GM19240 (cell line): ENCODE data around the gene FRAS1.
"Not testable (repeated sequence)": the region's sequence is repeated elsewhere in the genome, so short reads cannot be mapped to it uniquely, and the experiment has no call there.

Source experiments
- DNase-seq: peaks from one replicate; pipeline ENCODE4 v3.0.0; 2011; ENCODE audit warnings: low spot score; ENCODE audit not compliant: insufficient read length

The FRAS1 gene, protein sequence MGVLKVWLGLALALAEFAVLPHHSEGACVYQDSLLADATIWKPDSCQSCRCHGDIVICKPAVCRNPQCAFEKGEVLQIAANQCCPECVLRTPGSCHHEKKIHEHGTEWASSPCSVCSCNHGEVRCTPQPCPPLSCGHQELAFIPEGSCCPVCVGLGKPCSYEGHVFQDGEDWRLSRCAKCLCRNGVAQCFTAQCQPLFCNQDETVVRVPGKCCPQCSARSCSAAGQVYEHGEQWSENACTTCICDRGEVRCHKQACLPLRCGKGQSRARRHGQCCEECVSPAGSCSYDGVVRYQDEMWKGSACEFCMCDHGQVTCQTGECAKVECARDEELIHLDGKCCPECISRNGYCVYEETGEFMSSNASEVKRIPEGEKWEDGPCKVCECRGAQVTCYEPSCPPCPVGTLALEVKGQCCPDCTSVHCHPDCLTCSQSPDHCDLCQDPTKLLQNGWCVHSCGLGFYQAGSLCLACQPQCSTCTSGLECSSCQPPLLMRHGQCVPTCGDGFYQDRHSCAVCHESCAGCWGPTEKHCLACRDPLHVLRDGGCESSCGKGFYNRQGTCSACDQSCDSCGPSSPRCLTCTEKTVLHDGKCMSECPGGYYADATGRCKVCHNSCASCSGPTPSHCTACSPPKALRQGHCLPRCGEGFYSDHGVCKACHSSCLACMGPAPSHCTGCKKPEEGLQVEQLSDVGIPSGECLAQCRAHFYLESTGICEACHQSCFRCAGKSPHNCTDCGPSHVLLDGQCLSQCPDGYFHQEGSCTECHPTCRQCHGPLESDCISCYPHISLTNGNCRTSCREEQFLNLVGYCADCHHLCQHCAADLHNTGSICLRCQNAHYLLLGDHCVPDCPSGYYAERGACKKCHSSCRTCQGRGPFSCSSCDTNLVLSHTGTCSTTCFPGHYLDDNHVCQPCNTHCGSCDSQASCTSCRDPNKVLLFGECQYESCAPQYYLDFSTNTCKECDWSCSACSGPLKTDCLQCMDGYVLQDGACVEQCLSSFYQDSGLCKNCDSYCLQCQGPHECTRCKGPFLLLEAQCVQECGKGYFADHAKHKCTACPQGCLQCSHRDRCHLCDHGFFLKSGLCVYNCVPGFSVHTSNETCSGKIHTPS (N-terminal part only)

DNA sequence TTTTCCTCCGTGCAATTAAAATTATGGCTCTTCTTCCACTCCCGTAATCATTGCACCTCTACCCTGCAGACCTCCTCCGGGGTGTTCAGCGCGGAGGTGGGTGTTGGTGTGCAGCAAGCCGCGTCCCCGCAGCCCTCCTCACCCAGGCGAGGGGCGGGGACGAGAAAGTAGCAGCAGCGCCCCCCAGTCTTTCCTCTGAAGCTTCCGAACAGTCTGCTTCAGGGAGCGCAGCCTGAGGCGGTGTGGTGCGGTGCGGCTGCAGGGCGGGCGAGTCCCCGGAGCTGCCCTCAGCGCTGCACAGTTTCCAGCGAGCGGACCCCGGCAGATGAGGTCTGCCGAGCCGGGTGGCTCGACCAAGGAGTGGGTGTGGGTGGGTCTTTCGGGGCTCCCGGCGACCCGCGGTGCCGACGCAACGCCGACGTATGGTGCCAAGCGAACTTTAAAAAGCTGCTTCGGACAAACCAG, at the start of gene FRAS1:
FRAS1 (plus strand) TSS at position 189 of the 465 bp plus-strand sequence. CDS start 687 bp downstream, outside the sequence.
- no peak for DNase-seq

DNA sequence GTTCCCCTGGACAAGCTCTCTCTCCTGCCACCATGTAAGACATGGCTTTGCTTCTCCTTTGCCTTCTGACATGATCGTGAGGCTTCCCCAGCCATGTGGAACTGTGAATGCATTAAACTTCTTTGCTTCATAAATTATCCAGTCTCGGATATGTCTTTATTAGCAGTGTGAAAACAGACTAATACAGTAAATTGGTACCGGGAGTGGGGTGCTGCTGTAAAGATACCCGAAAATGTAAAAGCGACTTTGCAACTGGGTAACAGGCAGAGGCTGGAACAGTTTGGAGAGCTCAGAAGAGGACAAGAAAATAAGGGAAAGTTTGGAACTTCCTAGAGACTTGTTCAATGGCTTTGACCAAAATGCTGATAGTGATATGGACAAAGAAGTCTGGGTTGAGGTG, 46.1 kb upstream of the FRAS1 start:
- DNase-seq, result not testable (repeated sequence)

DNA sequence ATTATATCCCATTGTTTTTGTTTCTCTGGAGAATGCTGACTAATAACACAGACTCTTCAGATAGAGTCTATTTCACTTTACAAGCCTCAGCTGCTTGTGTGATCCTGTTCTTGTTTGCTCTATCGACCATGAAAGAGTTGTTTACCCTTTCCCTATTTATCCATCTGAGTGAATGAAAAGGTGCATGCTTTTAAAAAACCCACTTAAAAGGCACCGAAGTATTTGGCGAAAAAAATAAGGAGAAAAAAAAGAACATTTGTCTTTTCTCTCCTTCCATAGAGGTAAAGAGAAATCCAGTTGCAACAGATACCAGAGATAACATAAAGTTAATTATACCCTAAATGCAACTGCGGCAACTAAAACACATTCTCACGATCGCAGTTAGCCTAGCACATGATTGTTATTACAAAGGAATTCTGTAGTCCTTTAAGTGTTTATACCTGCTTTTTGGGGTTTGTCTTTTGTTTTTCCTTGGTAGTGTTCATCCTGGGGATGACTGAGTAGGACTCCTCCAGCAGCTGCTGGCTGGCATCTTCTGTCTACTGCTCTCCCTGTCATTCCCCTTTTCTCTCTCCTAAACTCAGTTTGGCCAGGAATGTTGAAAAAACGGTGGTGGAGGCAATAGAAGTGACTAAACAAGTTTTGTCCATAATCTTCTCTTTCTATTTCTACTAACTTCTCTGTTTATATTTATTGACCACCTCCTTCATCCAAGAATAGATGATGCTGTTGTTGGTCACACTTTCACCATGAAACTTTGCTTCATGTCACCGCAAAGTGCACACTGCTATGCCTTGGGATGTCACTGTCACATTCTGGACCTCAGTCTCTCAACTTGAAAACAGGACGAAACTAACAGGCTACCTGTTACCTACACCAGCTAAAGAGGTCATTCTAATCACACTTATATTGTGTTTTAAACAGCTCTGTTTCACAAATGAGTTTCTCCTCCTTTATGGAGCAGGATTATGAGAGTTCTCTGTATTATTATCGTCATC, 41.9 kb upstream of the FRAS1 start:
- DNase-seq, result no peak

GRCh38 chr4:78018271-78019049, 38.7 kb upstream of the FRAS1 start:
- DNase-seq, result no peak

DNA sequence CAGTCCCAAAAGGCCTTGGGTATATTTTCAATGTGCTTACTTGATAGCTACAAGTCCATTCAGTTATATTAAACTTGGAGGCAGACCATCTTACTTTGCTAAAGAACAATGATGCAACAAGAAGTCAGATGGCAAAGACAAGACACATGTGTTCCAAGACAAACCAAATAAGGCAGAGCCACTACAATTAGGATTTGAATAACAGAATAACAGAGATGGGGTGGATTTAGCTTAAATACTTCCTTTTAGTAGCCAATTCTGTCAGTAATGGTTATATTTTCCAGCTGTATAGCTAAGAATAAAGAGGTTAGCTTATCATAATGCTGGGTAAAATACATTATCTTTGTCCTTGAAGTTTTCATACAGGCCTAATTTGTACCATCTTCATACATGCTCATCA, 37.7 kb upstream of the FRAS1 start:
- DNase-seq, result no peak

DNA sequence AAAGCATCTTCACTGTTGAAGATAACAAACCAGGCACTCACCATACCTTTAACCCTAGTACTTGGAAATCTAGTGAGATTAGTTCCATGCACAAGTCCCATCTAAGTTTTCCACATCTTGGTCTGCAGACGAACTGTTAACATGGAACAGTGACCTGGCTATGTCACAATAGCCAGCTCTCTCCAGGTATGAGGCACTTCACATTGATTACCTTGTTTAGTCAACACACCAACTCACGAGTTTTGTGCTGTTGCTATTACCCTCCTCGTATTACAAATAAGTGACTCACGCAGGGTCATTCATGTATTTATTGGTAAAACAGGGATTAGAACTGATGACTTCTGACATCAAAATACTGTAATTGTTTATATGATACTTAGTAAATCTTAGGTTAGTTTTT, 36.4 kb upstream of the FRAS1 start:
- DNase-seq, result no peak

DNA sequence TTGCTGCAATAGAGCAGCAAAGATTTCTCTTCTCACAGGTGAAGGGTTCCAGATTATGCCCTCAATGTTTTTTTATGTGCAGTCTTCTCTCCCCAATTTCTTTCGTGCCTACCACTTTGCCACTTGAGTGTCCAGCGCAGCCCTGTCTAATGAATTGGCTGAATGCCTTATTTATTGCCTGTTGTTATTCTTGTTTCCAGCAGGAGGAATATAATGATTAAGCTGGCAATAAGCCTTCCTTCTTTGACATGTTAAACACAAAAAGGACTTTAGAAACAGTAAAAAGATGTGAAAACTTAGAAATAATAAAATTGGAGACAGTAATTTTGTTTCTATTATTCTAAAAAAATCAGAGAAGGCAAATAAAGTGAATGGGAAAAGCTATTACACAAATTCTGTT, 34.6 kb upstream of the FRAS1 start:
- DNase-seq, result no peak

DNA sequence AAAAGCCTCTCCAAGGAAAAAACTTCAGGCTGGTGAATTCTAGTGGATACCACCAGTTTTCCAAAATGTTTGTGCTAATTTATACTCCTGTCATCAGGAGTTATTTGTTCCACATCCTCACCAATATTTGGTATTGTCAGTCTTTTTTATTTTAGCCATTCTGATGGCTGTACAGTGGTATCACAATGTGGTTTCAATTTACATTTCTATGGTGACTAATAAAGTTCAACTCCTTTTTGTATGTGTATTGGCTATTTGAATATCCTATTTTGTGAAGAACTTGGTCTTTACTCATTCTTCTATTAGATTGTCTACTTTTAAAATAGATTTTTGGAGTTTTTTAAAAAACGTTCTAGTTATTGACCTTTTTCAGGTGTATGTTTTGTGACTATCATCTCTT, 33.0 kb upstream of the FRAS1 start:
- no peak for DNase-seq

GRCh38 chr4:78024576-78025091, 32.5 kb upstream of the FRAS1 start:
- no peak for DNase-seq

- no peak for DNase-seq
Observed at GRCh38 chr4:78031417-78031950, 25.6 kb upstream of the FRAS1 start.

DNA sequence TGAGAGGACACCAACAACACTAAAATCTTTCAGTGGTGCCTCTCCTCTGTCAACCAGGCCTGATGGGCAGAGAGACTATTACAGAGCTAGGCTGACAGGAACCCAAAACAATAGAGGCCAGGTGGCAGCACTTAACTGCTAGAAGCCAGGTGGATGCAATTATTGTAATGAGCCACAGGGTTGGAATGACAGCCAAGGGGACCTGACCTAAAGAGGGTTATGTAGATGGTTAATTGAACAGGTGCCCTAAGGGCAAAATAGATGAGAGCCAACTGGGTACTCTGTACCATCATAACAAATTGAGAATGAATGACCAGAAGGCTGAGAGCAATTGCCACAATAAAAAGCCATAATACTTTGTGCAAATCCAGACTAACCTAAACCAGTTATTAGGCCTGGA, 24.7 kb upstream of the FRAS1 start:
- DNase-seq, result no peak

- no peak for DNase-seq
Observed at GRCh38 chr4:78032929-78033328, 24.2 kb upstream of the FRAS1 start.

DNA sequence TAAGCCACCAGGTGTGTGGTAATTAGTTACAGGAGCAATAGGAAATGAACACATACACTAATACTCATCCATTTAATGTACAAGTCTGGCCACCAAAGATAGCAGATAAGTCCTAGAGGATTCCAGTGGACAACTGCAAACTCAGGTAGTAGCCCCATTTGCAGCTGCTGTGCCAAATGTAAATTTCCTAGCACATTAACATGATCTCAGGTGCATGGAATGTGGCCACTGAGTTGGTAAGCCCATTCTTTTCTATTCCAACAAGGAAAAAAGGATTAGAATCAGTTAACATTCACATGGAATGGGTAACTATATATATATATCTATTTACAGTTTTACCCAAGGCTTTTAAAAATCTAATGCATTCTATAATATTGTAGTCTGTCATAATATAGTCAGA, 23.3 kb upstream of the FRAS1 start:
- DNase-seq, result no peak

- no peak for DNase-seq
Observed at GRCh38 chr4:78038704-78039103, 18.4 kb upstream of the FRAS1 start.

- no peak for DNase-seq
Observed at GRCh38 chr4:78039678-78040077, 17.4 kb upstream of the FRAS1 start.

DNA sequence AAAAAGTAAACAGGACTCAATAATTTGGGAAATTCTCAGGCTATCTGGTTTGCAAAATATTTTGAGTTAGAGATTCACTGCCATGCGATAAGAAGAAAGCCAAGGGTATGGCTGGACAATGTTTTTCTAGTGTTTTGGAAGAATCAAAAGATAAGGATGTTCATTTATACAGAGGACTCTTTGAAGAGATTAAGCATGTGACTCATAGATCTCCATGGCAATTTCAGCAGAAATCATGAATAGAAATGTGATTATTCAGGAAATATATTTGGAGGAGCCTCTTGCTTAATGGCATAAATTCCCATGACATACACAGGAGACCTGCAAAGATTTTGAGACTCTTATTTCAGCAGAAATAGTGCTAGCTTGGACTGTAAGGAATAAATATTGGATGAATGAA, 16.7 kb upstream of the FRAS1 start:
- no peak for DNase-seq

DNA sequence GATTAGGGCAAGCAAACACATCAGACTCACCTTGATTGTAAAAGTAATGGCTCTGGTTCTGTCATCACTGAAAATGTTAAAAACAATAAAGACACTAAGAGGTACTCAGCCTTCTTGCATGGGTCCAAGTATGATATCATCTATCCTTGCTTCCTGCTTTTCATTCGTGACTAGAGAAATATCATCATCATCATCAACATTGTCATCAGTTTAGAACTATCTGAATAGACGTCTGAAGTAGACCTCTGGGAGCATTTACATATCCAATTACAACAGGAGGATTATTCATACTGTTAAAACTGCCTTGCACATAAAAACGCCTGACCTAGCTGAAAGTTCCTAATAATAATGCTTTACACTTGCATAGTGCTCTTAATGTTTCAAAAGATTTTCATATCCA, 9.8 kb upstream of the FRAS1 start:
- no peak for DNase-seq

GRCh38 chr4:78056265-78057129, 626 bp upstream of the FRAS1 start:
- DNase-seq, result no peak
